ENCODE results near the gene RSRP1.
"Not testable (repeated sequence)": the region's sequence is repeated elsewhere in the genome, so short reads cannot be mapped to it uniquely, and the experiment has no call there.

DNA sequence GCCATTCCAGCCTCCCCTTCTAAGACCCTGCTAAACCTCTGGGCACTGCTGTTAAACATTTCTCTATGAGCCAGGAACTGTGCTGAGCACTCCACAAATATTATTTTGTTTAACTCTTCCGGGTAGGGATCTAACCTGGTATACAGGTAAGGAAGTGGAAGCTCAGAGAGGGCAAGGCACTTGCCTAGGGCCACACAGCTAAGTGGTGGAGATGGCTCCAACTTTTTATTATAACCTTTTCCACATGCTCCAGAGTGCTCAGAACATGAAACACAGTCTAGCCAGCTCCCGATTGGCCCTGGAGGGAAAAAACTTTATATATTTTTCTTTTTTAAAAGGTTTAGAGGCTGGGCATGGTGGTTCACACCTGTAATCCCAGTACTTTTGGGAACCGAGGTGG lies 38.6 kb upstream of the RSRP1 start:
- TF ChIP-seq, protein P1, sequence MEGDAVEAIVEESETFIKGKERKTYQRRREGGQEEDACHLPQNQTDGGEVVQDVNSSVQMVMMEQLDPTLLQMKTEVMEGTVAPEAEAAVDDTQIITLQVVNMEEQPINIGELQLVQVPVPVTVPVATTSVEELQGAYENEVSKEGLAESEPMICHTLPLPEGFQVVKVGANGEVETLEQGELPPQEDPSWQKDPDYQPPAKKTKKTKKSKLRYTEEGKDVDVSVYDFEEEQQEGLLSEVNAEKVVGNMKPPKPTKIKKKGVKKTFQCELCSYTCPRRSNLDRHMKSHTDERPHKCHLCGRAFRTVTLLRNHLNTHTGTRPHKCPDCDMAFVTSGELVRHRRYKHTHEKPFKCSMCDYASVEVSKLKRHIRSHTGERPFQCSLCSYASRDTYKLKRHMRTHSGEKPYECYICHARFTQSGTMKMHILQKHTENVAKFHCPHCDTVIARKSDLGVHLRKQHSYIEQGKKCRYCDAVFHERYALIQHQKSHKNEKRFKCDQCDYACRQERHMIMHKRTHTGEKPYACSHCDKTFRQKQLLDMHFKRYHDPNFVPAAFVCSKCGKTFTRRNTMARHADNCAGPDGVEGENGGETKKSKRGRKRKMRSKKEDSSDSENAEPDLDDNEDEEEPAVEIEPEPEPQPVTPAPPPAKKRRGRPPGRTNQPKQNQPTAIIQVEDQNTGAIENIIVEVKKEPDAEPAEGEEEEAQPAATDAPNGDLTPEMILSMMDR (IDR thresholded peaks at IDR 0.05), result not testable (repeated sequence)
- TF ChIP-seq POLR2A (IDR thresholded peaks at IDR 0.05), result not testable (repeated sequence)

All from adrenal gland (tissue), 5 donors.